HG03139 (cell line): ENCODE data around the gene MYCL.
A peak's percentile ranks its signal among the peaks of the same experiment; 100 is the strongest.
"Not testable (repeated sequence)": the region's sequence is repeated elsewhere in the genome, so short reads cannot be mapped to it uniquely, and the experiment has no call there.

Experiments
- ATAC-seq: cut with Tn5 transposase; IDR thresholded peaks from one replicate; pipeline ENCODE4 v1.9.1; 2021; ENCODE audit not compliant: unreplicated experiment

The MYCL gene

DNA sequence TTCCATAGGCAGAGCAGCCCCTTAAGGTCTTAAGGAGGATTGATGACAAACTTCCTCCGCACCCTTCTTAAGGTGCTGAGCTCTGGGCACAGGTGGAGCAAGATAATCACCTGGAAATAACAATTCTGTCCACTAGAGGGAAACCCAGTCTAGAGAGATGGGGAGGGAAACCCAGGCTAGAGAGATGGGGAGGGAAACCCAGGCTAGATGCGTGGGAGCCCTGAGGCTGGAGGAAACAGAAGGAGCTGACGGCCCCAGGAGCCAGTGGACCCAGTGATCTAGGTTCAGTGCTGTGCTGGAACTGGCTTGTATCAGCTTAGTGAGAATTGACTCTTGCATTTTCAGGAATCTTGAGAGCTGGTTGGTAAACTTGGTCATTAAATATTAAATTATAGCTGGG lies 17.8 kb upstream of the MYCL start:
- no peak for ATAC-seq

DNA sequence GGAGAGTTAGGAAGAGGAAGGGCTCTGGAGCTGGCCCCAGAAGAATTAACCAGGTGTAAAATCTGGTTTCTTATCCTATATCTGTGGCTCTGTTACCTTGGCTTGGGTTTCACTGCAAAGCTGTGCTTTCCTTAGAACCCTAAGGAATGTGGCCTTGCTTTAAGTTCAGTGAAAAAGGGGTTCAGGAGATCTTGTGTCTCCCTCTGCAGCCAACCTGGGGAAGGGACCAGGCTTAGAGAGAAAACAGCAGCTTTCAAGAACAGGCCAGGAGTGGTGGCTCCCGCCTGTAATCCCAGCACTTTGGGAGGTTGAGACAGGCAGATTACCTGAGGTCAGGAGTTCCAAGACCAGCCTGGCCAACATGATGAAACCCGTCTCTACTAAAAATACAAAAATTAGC lies 16.1 kb upstream of the MYCL start:
- ATAC-seq = no peak

DNA sequence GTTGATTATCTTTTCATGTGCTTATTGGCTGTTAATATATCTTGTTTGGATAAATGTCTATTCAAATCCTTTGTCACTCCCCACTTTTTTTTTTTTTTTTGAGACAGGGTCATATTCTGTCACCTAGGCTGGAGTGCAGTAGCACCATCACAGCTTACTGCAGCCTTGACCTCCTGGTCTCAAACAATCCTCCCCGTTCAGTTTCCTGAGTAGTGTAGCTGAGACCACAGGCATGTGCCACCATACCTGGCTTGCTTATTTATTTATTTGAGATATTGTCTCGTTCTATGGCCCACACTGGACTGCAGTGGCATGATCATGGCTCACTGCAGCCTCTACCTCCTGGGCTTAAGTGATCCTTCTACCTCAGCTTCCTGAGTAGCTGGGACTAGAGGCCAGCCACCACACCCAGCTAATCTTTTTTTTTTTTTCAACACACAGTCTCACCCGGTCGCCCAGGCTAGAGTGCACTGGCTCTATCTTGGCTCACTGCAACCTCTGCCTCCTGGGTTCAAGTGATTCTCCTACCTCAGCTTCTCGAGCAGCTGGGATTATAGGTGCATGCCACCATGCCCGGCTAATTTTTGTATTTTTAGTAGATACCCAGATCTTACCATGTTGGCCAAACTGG lies 13.9 kb upstream of the MYCL start:
- no peak for ATAC-seq

DNA sequence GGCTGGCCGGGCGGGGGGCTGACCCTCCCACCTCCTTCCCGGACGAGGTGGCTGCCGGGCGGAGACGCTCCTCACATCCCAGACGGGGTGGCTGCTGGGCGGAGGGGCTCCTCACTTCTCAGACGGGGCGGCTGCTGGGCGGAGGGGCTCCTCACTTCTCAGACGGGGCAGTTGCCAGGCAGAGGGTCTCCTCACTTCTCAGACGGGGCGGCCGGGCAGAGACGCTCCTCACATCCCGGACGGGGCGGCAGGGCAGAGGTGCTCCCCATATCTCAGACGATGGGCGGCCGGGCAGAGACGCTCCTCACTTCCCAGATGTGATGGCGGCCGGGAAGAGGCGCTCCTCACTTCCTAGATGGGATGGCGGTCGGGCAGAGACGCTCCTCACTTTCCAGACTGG lies 11.4 kb upstream of the MYCL start:
- ATAC-seq = not testable (repeated sequence)

DNA sequence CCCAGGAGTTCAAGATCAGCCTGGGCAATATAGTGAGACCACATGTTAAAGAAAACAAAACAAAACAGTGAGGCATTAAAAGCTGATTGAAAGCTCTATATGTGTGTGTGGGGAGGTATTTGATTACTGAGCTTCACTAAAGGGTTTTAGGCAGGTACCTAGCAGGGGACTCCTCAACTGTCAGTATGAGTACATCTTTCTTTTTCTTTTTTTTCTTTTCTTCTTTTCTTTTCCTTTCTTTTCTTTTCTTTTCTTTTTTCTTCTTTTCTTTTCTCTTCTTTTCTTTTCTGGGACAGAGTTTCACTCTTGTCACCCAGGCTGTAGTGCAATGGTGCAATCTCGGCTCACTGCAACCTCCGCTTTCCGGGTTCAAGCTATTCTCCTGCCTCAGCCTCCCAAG lies 8.5 kb upstream of the MYCL start:
- no peak for ATAC-seq

DNA sequence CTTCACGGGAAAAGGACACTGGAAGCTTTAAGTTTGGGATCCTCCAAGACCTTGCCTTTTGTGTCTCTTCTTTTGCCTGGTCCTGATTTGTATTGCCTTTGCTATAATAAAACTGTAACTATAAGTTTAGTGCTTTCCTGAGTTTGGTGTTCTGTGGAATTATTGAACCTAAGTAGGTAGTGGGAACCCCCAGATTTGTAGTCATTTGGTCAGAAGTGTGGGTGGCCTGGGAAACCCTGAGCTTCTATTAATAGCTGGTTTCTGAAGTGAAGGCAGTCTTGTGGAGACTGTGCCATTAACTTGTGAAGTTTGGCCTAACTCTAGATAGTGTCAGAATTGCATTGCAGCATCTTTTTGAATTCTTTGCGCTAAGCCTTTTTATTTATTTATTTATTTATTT lies 6.8 kb upstream of the MYCL start:
- ATAC-seq = no peak

DNA sequence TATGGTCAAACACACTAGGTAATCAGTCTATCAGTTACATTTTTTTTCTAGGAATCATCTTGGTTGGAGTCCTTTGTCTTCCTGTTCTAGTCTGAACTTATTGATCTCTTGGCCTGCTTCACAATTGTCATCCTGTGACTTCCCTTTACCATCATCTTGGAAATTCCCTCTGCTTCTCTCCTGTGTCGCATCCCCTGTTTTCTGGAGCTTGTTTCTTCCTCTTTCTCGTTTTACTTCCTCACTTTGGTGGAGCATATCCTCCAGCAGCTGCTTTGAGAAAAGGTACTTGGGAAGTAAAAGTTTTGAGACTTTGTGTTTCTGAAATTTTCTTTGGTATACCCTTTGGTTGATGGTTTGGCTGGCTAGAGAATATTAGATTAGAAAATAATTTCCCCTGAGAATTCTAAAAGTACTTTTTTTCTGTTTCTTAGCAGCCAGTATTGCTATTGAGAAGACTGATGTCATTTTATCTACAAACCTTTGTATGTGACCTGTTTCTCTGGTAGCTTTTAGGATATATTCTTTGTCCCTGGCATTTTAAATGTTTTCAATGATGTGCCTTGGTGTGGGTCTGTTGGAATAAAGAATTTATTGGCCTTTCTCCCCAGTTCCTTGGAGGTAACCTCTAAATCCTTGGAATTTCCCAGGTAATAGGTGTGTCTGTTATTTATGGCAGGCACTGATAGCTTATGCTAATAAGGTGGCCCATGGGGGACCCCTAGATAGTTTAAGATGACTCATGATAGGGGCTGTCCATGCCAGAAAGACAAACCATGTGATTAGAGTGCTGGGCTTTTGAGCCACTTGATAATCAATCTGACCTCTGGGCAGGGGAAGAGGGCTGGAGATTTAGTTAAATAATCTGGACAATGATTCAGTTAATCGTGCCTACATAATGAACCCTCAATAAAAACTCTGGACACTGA lies 6.1 kb upstream of the MYCL start:
- ATAC-seq = no peak

DNA sequence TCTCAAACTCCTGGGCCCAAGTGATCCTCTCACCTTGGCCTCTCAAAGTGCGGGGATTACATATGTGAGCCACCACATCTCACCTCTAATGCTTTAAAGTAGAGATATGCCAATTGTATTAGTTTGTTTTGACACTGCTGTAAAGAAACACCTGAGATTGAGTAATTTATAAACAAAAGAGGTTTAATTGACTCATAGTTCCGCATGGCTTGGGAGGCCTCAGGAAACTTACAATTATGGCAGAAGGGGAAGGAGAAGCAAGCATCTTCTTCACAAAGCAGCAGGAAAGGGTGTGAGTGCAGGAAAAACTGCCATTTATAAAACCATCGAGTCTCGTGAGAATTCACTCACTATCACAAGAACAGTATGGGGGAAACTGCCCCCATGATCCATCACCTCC lies 3.5 kb upstream of the MYCL start:
- no peak for ATAC-seq

DNA sequence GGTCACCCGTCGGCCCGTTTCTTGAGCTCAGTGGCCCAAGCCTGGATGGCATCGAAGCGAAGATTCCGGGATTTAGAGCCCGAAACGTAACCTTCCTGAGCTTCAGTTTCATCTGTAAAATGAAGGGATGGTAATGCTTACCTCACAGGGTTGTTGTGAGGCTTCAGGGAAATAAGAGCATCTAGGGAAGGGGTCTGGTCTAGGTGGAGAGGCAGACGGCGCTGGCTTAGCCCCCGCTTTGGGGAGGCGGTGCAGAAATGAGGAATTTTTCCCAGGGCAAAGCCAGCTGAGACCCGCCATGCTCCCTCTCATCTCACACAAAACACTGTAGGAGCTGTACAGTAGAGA lies 717 bp upstream of the MYCL start:
- ATAC-seq = no peak

DNA sequence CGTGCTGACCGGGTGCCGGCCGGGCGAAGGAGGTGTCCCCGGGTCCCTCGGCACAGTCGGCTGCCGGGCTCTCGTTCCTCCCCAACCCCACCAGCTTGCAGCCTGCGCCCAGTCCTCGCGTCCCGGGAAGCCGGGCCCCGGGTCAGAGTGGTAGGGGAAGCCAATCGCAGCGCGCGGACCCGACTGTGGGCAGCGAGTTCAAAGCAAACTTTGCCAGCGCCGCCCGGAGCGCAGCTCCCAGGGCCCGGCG lies 328 bp downstream of the MYCL start:
- peak; percentile 20 for ATAC-seq

DNA sequence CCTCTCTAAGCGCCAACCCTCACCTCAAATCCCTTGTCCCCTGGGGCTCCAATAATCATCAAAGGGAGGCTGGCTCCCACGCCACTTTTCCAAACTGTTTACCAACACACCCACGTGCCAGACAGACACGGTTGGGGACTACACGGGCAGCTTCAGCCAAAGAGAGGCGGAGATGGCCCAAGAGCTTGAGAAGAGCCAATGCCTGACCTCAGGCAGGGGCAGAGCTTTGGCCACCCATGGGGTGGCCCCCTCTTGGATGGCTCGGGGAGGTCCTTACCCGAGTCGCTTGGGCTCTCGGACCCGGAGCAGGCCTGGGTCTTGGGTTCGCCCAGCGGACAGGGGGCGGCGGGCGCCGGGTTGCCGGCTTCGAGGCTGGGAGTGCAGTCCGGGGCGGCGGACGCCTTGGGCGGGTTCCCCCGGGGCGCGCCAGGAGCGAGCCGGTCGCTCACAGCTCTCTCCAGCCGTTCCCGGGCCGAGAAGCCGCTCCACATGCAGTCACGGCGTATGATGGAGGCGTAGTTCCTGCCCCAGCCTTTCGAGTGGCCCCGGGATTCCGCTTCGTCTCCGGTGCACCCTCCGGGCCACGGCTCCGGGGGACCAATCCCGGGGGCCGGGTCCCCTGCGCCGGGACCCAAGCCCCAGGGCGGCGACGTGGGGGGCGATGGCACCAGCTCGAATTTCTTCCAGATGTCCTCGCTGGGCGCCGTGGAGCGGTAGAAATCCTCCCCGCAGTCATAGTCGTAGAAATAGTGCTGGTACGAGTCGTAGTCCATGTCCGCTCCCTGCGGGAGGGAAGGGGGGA lies 854 bp downstream of the MYCL start:
- ATAC-seq = no peak

DNA sequence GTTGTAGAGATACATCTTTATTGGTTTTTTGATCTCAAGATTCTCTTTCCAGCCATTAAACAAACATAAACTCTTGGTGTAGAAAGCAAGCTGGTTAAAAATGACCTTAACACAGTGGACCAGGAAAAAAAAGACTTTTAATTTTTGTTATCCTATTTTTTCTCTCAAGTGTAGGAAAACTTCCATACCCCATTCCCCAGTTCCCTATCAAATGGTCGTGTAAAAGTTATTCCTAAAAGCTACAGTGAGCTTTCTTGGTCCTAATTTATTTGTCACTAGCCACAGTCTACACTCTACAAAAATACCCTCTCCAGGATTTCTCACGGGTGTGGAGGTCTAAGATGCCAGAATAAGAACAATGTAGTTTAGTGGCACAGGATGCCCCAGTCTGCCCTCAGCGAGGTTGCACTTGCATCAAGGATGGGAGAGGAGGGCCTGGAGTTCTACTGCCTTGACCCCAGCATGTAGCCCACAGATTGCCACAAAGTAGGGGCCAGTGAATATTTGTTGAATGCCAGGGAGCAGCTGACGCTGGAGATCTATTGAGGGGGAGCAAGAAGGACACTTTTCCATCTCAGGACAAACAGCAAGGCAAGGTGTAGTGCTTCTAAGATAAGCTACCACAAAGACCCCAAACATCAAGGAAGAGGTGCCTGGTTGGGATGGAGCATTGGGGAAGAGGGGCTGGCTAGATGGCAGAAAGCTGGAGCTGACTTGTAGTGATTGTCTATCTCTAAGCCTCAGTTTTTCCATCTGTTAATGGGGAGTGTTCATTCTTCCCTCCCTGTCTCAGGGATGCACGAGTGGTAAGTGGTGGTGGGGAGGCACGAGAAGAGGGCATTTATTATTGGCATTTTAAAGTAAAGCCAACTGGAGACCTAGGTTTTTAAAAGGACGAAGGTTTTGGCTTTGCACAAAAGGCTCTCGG lies 1.8 kb downstream of the MYCL start:
- no peak for ATAC-seq

DNA sequence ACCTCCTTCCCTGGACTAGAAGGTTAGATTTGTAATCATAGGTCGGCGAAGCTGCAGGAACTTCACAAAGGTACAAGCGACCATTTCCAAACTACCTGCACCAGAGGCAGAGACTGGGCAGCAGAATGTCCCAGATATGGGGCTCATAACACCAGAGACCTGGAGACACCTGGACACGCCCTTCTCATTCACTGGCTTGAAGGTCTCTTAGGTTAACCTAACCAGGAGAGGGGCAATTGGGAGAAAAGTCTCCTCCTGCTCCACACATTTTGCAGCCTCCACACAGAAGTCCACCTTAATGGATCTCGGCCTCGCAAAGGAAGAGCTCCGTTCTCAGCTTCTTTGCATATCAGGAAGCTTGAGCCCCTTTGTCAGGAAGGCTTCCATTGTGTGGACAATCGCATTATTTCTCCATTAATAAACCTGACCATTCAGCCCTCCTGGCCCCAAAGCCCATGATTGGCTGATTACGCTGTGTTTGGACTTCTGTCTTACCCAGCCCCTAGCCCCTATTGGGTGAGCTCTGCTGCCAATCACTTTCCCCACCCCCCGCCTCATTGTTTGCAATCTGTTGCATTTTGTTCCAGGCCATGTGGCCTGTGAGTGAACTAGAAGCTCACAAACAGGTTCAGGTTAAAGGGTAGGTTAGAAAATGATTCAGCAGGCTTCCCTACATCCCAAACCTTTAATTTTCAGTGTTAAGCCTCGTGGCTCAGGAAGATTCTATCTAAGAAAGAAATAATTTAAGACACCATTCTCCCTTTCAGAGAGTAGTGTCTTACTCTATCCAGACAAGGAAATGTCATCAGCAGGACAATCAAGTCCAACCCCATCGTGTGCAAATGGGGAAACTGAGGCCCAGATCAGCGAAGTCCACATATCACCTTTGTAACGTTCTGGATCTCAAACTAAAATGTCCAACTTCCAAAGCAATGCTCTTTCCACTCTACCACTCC lies 2.8 kb downstream of the MYCL start:
- ATAC-seq = no peak

DNA sequence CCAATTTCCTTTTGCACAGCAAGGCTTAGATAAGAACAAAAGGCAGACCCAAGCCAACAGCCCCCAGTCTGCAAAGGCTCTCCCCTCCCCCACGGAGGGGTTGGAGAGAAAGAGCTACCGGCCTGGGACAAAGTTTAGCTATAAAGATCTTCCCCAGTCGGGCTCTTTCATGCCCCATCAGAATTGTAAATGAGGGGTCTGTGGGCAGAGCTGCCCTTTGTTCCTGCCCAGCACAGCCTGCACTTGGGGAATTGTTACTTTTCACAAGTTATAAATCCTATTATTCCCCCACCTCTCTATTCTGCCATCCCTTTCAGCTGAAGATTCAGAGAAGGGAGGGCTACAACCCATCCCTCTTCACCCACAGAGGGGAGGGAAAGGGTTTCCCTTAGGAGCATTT lies 3.5 kb downstream of the MYCL start:
- no peak for ATAC-seq

DNA sequence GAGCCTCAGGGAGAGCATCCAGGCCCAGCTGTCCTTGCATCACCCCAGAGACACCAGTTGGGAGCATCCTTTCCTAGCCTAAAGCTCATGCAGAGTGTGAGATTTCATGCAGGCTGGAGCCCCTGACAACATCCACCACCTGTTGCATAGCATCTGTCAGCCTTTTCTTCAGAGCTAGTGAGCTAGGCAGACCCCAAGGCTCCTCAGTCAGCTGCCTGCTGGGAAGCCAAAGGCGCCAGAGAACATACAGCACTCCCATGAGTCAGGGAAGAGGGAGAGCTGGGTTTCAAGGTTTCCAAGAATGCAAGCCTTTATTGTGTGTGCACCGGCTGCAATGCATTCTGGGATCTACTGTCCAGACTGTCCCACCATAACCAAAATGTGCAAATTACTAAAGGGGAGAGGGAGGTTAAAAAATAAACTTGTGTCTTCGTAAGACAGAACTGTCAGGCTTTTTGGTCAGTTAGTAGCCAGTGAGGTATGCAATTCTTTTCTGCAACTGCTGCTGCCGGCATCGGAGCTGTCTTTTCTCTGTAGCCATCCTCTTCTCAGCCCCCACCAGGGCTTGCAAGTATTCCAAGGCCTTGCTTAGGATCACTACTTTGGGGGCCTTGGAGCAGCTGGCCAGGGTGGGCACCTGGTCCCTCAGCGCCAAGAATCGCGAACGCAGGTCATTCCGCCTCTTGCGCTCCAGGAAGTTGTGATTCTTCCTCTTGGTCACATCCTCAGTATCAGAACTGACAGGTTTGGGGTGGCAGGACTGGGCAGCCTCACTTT lies 4.6 kb downstream of the MYCL start:
- no peak for ATAC-seq

DNA sequence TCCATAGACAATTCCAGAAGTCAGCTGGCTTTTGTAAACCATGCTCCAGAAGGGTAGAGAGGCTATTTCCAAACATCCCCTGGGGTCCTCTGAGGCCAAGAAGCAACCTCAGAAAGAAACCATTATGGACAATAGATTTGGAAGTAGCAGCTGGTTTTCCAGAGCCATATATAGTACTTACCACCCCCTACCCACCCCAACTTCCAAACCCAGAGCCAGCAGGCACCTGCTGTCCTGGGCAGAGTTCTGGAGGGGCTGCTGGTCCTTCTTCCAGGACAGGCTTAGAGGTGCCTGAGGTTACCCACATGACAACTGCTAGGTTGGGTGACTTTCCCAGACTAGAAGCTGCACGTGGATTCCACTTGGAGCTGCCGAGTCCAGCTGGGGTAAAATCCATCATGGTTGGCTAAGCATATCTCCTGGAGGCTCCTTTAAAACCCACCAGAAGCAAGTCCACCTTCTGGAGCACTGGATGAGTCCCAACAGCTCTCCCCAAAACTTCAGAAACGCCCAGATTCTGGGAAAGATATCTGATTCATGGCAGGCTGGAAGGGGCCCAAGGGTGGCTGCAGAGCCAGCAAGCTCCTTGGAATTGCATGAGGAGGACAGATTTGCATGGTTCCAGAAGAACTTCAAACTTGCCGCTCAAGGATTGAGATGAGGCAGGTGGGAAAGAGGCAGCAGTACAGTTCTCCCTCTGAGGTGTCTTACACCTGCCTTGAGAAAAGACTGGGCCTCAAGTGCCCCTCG lies 5.8 kb downstream of the MYCL start:
- ATAC-seq = no peak

DNA sequence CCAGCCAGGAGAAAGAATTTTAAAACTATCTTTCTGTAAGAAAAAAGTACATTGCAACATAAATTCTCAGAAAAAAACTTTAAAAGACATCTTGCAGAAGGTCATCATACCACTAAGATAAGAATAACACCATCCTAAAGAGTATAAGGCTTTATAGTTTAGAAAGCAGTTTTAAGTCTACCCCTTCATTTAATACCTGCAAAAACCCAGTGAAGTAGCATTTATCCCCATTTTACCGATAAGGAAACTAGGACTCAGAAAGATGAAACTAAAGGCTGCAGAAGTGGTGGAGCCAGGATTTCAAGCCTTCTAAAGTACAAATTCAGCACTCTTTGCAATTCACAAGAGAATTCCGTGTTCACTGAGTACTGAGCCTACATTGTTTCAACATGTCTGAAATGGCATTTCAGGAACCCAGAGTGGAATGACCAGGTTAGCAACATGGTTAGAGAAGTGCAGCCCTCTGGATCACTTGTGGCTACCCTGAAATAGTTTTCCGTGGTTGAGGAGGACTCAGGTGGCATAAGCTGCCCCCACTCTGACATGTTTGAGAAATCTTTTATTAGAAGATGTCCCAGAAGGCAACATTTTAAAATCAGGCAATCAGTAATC lies 6.7 kb downstream of the MYCL start:
- ATAC-seq = no peak
